ENCODE measurements around the gene SALL3.

SALL3 gene

DNA sequence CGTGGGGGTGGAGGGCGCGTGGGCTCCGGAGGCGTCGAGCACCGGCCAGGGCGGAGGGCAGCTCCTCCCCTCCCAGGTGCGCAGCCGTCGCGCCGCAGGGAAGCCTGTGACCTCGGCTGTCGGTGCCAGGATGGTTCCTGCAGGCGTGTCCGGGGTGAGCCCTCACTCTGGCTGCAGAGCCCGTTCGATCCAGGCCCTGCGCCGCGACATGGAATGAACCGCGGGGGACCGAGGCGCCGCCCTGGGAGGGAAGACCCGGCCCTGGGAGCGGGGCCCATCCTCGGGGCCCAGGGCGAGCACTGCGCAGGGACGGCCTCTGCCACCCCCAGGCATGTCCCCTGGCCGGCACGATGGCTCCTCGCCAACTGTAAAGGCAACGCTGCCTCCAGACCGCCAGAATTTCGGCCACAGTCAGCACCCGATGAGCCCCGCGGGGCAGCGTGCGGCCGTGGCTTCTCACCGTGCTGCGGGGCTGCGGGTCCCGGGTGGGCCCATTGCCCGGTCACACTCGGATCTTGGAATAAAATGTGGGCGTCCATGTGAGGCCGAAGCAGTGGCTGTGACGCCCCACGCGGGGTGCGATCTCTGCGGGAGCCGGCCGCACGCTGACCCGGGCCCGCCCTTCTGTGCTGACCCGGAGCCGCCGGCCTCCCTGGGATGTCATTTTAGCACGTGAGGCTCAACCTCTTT is 26.6 kb downstream of the SALL3 start:
- DNase-seq (ENCODE audit: low read depth in 2 of 2) = no peak

DNA sequence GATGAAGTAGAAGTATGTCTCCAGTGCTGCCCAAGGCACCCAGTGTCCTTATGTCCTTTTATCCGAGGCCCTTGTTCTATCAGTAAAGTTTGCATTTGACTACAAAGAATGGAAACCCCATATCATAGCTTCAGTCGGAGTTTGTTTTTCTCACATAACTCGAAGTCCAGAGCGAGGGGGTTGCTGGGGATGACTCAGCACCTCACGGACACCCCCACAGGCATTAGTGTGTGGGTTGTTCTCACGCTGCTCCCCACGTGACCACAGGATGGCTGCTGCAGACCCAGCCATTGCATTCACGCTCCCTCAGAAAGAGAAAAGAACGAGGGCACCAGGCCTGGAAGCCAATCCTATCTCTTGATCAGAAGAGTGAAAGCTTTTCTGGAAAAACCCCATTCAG is 27.8 kb downstream of the SALL3 start:
- DNase-seq (ENCODE audit: low read depth in 2 of 2) = no peak

DNA sequence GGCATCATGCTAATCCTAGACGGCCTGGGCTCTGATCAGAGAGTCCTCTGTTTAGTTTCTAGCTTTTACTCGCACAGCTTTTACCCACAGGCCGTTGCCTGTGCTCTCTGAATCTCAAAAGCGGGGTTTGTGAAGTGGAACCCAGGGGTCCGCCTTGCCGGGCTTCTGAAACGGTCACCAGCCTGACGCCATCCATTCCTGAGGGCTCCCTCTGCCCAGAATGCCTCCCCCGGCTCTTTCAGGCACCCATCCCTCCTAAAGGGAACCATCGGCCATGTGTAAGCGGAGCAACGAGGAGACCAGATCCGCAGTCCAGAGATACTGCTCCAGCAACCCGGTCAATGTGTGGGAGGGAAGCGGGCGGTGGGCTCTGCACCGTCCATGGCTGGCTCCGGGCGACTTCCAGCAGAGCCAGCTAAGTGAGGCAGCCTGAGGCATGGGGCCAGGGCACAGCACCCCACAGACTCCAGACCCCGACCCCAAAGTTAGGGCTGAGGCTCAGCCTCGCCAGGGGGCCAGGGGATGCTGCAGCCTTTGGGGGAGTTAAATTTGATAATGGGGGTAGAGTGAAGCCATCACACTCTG is 28.8 kb downstream of the SALL3 start:
- no peak for DNase-seq (ENCODE audit: low read depth in 2 of 2)

DNA sequence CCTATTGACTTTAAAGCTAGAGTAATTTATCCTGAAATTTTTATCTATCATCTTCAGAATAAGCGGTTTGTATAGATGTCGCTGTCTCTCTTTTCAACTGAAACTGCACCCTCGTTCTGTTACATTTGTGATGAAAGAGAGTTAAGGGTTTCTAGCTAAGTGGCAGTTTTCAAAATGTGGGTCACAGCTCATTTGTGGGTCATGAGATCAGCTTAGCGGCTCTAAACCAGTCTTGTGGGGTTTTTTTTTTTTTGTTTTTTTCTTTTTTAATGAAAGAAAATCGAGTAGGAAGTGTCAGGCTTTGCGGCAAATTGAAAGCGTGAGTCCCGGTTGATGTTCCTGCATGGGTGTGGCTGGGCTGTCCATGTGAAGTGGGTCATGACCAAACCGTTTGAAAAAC is 31.2 kb downstream of the SALL3 start:
- DNase-seq (ENCODE audit: low read depth in 2 of 2) = no peak

DNA sequence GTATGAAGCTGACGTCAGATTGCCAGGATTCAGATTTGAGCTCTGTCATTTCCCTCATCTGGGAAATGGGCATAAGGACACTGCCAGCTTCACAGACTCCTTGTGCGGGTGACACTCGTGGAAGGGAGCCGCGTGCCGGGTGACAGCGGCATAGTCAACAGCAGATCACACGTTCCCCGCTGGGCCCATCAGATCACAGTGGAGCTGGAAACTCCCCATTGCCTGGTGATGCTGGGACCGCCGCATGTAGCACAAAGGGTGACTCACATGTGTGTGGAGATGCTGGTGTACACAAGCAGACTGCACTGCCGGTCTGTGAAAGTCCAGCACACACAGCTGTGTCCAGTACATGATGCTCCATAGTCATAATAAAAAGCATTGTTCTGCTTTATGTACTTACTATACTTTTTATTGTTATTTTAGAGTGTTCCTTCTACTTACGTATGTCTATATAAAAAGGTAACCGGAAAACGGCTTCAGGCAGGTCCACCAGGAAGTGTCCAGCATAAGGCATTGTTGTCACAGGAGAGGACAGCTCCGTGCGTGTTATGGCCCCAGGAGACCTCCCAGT is 31.8 kb downstream of the SALL3 start:
- no peak for DNase-seq (ENCODE audit: low read depth in 2 of 2)

DNA sequence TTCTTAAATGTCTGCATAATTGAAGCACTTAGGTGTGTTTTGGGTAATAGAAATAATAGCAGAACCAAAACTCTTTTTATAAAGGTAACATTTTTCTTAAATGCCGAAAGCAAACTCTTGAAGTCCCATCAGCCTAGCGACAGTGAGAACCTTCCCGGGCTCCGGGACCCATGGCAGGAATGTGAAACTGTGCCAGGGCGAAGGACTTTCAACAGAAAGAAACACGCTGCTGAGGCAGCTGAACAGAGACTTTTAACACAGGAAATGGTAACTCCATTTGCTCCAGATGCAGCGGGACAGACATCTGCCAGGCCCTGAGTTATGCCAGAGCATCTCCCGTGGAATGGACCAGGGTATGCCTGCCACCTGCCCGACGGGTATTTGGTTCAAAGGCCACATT is 34.3 kb downstream of the SALL3 start:
- no peak for DNase-seq (ENCODE audit: low read depth in 2 of 2)

DNA sequence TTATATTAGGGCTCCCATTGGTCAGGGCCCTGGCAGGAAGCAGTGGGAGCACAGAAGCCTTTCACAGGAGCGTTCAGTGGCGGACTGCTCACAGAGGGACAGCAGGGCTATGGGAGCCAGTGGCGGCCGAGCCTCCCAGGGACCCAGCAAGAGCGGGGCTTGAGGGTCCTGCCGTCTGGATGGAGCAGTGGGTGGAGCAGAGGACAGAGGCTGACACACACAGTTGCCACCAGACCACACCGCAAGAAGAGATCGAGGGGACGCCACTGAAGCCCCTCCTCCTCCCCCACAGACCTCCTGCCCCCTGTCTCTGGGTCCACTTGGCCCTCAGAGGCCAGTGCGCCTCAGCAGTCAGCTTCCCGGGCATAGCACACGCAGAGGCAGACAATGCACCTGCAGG is 39.3 kb downstream of the SALL3 start:
- DNase-seq (ENCODE audit: low read depth in 2 of 2) = no peak

DNA sequence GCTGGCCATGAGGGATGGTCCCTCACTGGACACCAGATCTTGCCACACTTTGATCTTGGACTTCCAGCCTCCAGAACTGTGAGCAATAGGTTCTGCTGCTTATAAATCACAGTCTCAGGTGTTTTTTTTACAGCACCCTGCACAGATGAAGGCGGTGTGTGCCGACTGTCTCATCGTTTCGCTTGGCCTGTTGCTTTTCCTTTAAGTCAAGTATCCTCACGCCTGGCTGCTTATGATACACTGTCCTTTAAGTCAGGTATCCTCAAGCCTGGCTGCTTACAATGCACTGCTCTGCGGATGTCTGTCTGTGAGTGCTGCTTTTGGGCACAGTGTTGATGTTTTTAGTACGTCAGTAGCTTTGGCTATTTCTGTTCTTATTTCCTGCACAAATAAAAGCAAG is 40.3 kb downstream of the SALL3 start:
- DNase-seq (ENCODE audit: low read depth in 2 of 2) = no peak

DNA sequence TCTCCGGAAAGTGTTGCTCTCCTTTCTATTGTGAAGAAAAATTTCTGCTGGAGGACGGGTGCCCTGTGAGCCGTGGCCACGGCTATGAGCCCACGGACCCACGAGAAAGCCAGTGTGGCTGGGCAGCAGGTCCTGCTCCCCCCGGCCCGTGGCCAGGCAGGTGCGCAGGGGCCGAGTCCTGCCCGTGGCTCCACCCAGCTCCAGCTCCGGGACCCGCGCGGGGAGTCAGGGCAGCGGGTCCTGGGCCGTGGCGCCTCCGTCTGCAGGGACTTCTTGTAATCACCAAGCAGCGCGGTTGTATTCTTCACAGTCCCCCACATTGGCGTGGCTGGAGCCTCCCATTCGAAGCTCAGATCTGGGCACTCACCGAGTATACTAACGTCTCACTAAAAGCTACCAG is 43.0 kb downstream of the SALL3 start:
- no peak for DNase-seq (ENCODE audit: low read depth in 2 of 2)

DNA sequence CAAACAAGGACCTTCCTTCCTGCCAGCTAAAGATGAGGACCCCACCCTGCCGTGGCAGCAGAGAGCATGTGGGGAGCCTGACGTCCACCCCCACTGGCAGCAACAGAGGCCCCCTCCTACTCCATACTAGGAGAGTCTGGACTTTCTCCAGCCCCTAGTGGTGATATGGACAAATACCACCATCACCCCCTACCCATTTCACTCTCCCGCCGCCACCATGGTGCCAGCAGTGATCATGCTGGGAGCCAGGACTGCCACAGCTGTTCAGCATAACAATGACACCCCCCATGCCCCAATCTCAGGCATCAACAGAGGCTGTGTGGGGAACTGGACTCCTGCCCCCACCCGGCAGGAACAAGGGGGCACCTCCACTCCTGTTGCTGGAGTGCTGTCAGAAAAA is 46.9 kb downstream of the SALL3 start:
- DNase-seq (ENCODE audit: low read depth in 2 of 2) = no peak

DNA sequence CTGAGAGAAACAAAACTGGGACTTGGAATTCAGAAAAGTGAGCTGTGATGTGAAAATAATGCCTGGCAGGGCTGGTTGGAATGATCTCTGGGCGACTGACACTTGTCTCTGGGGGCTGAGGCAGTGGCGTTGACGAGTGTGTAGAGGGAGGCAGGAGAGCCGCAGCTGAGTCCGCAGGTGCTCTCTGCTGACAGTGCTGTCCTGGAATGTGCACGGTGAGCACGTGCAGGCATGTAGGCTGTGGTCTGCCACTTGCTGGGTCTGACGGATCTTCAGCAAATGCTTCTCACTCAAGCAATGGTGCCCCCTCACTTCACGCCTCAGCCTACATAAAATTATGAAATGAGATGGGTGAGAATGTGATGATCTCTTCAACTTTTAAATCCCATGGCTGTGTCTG is 51.1 kb downstream of the SALL3 start:
- DNase-seq (ENCODE audit: low read depth in 2 of 2) = no peak

DNA sequence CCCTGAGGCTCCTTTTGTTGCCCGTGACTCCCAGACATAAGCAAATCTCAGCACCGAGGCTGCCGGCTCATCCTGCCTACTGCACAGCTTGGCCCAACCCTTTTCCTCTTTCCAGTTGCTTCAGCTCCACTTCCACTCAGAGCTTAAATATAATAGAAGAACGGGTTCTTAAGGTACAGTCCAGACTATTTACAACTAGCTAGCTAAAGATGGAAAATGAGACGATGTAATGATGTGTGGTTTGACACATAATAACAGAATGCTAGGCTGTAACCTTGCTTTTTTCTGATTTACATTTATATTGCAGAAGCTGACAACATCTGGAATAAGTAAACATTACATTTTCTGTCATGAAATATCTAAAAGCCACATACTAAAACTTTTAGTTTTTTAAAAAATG is 62.7 kb downstream of the SALL3 start:
- DNase-seq (ENCODE audit: low read depth in 2 of 2) = no peak

DNA sequence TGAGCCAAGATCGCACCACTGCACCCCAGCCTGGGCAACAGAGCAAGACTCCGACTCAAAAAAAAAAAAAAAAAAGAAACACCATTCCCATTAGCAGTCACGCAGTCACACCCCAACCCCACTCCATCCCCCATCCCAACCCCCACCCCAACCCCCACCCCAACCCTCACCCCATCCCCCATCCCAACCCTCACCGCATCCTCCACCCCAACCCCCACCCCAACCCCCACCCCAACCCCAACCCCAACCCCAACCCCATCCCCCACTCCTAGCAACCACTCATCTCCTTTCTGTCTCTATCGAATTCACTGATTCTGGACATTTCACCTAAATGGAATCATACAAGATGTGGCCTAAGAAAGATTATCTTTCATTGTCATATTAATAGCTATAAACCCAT is 63.7 kb downstream of the SALL3 start:
- no peak for DNase-seq (ENCODE audit: low read depth in 2 of 2)

DNA sequence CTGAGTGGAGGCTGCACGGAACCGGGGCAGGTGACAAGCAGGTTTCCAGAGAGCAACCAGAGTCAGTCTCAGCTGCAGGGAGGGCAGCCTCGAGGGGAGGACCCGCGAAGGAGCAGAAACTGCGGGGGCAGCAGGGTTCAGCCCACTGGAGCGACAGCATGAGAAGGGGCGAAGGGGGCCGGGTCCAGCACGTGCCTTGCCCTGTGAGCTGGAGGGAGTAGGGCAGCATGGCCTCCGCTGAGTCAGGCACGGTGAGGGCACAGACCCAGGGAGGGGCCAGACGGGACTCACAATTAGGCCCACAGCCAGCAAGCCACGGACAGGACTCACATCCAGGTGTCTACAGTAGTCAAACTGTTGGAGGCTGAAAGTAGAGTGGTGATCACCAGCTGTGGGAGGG is 66.9 kb downstream of the SALL3 start:
- DNase-seq (ENCODE audit: low read depth in 2 of 2) = no peak

DNA sequence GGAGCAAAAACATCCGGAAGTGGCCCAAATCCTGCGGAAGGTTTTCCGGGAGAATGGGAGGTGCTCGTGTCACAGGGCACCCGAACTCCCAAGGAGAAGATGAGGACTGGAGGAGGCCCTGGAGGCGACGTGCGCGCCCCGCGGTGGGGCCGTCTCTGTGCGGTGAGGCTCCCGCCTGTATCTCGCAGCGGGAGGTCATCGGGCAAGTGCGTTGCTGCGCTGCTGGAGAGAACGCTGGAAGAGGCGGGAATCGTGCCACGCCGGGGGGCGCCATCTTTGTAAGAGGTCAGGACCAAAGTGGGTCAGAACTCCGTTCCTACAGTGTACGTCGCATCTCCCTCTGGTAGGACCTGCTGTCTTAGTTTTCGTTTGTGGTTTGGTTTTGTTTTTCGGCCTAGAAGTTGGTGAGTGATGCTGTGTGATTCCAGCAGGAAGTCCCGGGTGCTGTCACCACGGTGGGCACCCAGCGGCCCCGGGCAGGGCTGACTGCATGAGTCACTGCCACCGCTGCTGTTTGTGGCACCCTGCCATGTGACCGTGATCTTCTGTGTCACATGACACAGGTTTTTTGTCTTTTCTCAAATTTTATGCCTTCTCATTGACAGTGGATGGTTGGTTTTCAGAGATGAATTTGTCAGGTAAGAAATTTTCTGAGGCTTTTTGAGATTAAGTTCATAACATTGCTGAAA is 68.1 kb downstream of the SALL3 start:
- no peak for DNase-seq (ENCODE audit: low read depth in 2 of 2)

DNA sequence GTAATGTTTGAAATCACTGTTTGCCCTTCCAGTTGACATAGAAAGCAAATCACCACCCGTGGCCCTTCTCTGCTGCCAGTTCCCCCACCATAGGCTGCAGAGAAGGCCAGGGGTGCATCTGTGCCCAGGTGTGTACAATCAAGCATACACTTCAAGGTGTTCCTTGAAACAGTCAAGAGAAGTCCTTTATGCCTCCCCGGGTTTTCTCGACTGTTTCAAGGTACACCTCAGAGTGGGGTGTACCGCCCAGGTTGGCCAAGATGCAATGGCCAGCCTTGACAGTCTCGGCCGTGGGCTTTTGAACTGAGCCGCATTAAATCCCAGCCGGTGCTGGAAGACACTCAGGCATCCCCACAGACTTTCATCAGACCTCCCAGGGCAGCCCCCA is 68.6 kb downstream of the SALL3 start:
- no peak for DNase-seq (ENCODE audit: low read depth in 2 of 2)

DNA sequence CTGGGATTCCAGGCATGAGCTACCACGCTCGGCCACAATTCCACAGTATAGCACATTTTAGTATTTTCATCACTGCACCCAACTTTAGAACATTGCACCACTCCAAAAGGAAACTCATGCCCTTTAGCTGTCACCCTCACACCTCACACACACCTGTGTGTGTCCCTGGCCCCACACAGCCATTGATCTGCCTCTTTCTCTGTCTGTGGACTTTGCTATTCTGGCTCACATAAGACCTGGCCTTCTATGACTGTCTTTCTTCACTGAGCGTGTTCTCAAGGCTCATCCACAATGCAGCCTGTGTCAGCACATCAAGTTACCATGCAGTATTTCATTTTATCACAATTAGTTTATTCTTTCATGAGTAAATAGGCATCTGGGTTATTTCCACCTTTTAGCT is 69.9 kb downstream of the SALL3 start:
- DNase-seq (ENCODE audit: low read depth in 2 of 2) = no peak
